ENCODE data around the gene MCRS1.

Gene MCRS1

DNA sequence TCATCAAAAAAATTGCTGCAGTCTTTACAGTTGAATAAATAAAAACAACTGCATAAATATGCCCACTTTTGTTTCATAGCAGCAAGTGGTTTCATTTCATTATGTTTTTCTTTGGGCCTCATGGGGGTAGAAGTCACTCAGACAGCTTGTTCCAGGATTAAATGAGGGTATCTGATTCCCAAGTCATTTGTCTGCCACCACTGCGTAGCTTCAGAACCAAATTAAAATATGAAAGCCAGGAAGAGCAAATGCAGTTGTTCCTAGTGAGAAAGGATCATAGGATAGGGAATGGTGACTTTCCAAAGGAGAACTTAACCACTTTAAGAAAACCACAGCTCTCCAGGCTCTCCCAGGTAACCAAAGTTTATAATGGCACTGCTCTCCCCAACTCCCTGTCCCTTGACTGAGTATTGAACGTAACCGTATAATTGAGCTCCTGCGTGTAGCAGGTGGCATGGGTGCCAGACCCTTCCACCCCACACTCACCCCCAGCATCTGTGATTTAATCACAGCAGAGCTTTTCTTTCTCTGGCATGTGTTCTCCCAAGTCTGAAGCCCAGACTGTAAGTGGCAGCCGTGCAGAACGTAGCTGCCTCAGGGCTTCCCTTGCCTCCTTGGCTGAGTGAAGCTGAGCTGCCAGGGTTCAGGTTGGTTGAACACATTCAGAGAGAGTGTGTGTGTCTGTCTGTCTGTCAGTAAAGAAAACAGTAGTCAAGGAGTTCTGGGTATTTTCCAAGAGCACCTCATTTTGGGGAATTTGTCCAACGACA is 40.4 kb downstream of the MCRS1 start:
- no peak for DNase-seq (ENCODE audit: low read depth)
- TF ChIP-seq, protein P1, sequence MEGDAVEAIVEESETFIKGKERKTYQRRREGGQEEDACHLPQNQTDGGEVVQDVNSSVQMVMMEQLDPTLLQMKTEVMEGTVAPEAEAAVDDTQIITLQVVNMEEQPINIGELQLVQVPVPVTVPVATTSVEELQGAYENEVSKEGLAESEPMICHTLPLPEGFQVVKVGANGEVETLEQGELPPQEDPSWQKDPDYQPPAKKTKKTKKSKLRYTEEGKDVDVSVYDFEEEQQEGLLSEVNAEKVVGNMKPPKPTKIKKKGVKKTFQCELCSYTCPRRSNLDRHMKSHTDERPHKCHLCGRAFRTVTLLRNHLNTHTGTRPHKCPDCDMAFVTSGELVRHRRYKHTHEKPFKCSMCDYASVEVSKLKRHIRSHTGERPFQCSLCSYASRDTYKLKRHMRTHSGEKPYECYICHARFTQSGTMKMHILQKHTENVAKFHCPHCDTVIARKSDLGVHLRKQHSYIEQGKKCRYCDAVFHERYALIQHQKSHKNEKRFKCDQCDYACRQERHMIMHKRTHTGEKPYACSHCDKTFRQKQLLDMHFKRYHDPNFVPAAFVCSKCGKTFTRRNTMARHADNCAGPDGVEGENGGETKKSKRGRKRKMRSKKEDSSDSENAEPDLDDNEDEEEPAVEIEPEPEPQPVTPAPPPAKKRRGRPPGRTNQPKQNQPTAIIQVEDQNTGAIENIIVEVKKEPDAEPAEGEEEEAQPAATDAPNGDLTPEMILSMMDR (IDR thresholded peaks at IDR 0.05; ENCODE audit: low read depth, low read length, missing control alignments) = no peak
- H3K4me3 ChIP-seq (ENCODE audit: low read depth, low read length) = no peak overlapping the region

DNA sequence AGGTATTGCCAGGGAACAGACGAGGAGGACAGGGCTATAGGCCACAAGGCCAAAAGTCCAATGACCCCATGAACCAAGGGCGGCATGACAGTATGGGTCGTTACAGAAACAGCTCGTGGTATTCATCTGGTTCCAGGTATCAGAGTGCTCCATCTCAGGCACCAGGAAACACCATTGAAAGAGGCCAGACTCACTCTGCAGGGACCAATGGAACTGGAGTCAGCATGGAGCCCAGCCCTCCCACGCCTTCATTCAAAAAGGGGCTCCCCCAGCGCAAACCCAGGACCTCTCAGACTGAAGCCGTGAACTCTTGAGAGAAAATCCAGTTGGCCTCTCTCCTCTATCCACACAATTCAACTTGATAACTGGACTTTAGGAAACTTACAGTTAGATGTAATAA is 42.0 kb downstream of the MCRS1 start:
- TF ChIP-seq, protein P1 (IDR thresholded peaks at IDR 0.05; ENCODE audit: low read depth, low read length, missing control alignments) = no peak
- H3K4me3 ChIP-seq (ENCODE audit: low read depth, low read length) = no peak overlapping the region
- DNase-seq (ENCODE audit: low read depth) = no peak

DNA sequence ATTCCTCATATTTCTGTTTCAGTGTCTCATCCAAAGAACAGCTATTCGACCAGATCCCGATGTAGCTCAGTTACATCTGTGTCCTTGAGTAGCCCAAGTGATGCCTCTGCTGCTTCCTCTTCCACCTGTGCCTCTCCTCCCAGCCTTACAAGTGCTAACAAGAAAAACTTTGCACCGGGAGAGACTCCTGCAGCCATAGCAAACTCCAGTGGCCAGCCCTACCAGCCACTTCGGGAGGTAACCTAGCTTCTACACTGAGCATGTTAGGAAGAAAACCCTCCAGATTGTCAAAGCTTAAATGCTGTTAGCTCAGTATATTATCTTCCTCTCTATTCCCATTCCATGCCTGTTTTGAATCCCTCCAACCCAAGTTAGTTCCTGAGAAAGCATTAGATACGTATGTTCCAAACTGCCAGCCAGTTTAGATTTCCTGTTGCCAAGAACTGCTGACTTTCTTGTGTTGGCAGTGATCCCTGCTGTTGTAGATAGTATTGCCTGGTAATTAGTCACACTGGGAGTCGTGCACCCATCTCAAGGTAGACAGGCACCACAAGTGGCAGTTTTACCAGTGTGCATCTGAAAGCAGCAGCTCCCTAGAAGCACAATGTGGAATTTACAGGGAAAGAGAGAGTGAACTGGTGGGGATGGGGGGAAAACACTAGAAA is 43.1 kb downstream of the MCRS1 start:
- TF ChIP-seq, protein P1 (IDR thresholded peaks at IDR 0.05; ENCODE audit: low read depth, low read length, missing control alignments) = no peak
- H3K4me3 ChIP-seq (ENCODE audit: low read depth, low read length) = no peak overlapping the region
- no peak for DNase-seq (ENCODE audit: low read depth)

DNA sequence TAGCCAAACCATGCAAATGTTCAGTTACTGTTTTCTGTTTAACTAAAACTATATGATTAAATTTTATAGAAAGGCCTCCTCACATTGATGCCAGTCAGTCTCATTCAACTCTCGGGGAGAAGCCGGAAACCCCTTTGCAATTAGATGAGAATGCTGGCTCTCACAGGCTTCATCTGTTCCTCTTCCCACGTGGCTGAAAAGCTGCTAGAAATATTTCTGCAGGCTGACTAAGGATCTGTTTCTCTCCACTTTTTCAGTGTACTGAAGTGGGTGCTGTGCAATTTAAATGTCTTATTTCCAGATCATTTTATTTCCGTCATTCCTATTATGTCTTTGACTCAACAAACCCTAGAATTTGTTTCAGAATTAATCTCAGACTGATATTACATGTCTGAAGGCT is 46.6 kb downstream of the MCRS1 start:
- TF ChIP-seq, protein P1 (IDR thresholded peaks at IDR 0.05; ENCODE audit: low read depth, low read length, missing control alignments) = no peak
- no peak for DNase-seq (ENCODE audit: low read depth)
- H3K4me3 ChIP-seq (ENCODE audit: low read depth, low read length) = no peak overlapping the region

DNA sequence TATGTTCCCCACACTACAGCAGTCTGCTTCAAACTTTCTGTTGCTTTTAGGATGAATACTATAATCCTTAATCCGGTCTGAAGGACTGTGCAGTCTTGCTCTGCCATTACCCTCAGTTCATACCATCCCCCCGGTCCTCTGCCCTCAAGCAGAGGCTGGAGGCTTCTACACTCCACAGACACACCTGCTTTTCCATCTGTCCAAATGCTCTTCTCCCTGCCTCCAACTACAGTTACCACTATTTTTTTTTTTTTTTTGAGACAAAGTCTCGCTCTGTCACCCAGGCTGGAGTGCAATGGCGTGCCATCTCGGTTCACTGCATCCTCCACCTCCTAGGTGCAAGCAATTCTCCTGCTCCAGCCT is 48.4 kb downstream of the MCRS1 start:
- no peak for DNase-seq (ENCODE audit: low read depth)
- TF ChIP-seq, protein P1 (IDR thresholded peaks at IDR 0.05; ENCODE audit: low read depth, low read length, missing control alignments) = no peak
- no peak overlapping the region for H3K4me3 ChIP-seq (ENCODE audit: low read depth, low read length)

DNA sequence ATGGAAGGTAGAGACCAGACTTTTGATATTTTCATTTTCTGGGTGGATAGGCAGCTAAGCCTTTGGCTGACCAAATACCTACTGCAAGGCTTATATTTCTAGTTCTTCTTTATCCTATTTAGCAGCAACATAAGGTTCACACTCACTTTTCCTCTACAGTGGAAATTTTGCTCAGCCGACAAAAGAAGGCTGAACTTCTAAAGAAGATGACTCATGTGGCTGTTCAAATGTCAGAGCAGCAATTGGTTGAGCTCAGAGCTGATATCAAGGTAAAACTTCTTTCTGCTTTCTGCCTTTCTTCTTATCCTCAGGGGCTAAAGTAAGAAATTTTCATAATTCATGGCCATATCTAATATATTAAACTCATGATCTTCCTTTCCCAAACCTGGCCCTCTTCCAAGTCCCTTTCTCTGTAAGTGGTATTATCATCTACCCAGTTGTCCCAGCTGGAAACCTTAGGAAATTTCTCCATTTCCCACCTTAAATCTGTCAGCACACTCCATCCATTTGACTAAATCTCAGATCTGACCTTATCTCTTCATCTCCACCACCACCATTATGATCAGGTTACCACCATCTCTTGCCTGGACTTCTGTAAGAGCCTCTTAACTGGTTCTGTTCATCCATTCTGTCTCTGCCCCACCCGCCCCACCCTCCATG is 48.9 kb downstream of the MCRS1 start:
- no peak overlapping the region for H3K4me3 ChIP-seq (ENCODE audit: low read depth, low read length)
- TF ChIP-seq, protein P1 (IDR thresholded peaks at IDR 0.05; ENCODE audit: low read depth, low read length, missing control alignments) = no peak
- no peak for DNase-seq (ENCODE audit: low read depth)
